Measurements from ENCODE around the gene LIME1. TPM values are rescaled to one million over a fixed set of nuclear protein-coding genes. Genes with fewer than 3 reads are reported as not detected.
"Not testable (repeated sequence)": the region's sequence is repeated elsewhere in the genome, so short reads cannot be mapped to it uniquely, and the experiment has no call there.

Gene LIME1
- total and polyA plus RNA-seq, 10 donors = 24.0 to 96.6 (median 49.5) TPM

DNA sequence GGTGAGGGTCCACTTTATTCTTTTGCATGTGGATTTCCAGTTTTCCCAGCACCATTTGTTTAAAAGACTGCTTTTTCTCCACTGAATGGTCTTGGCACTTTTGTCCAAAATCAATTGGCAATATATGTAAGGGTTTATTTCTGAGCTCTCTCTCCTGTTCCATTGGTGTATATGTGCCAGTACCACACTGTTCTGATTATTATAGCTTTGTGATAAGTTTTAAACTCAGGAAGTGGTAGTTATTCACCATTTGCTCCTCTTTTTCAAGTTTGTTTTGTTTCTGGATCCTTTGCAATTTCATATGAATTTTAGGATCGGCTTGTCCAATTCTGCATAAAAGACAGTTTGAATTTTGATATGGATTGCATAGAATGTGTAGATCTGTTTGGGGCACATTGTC lies 24.3 kb upstream of the LIME1 start:
- H3K27me3 ChIP-seq (replicated peaks in 1 of 7) = no peaks in the 10 kb centered on the region
- peaks cover 16 to 66% (median 43%) of the 10 kb centered on the region in 6 donors for H3K4me1 ChIP-seq
- TF ChIP-seq POLR2A (IDR thresholded peaks at IDR 0.05) (no peak), POLR2AphosphoS5 (IDR thresholded peaks at IDR 0.05) (no peak)
- TF ChIP-seq, protein P1, sequence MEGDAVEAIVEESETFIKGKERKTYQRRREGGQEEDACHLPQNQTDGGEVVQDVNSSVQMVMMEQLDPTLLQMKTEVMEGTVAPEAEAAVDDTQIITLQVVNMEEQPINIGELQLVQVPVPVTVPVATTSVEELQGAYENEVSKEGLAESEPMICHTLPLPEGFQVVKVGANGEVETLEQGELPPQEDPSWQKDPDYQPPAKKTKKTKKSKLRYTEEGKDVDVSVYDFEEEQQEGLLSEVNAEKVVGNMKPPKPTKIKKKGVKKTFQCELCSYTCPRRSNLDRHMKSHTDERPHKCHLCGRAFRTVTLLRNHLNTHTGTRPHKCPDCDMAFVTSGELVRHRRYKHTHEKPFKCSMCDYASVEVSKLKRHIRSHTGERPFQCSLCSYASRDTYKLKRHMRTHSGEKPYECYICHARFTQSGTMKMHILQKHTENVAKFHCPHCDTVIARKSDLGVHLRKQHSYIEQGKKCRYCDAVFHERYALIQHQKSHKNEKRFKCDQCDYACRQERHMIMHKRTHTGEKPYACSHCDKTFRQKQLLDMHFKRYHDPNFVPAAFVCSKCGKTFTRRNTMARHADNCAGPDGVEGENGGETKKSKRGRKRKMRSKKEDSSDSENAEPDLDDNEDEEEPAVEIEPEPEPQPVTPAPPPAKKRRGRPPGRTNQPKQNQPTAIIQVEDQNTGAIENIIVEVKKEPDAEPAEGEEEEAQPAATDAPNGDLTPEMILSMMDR (IDR thresholded peaks at IDR 0.05 in 8 of 11, conservative IDR thresholded peaks at IDR 0.05 in 3 of 11) = no peak
- no peak overlapping the region for H3K4me3 ChIP-seq
- WGBS, 5 donors = 93 to 100% (median 100%) methylated on average over 1 of the region's 1 CpG
- H3K27ac ChIP-seq = no peak overlapping the region
- H3K36me3 ChIP-seq = peaks cover 0 to 85% (median 58%) of the 10 kb centered on the region in 6 donors
- DNase-seq = no peak
- H3K9me3 ChIP-seq = peaks cover 3 to 27% (median 19%) of the 10 kb centered on the region in 8 donors
- intact Hi-C loops (cut with DNase I; ENCODE audit: low total_unique reads) = no loop called here

DNA sequence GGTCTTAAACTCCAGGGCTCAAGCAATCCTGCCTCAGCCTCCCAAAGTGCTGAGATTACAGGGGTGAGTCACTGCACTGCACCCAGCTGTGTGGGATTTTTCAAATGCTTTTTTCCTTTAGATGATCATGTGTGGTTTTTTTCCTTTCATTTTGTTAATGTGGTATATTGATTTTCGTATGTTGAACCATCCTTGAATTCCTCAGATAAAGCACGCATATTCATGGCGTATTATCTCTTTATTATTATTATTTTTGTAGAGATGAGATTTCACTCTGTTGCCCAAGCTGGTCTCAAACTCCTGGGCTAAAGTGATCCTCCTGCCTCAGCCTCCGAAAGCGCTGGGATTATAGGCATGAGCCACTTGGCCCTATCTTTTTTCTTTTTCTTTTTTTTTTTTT lies 21.6 kb upstream of the LIME1 start:
- peaks cover 3 to 40% (median 31%) of the 10 kb centered on the region in 8 donors for H3K9me3 ChIP-seq
- no peak overlapping the region for H3K4me3 ChIP-seq
- 95 to 98% (median 97%) methylated on average over 5 of the region's 5 CpGs for WGBS, 5 donors
- no peak for DNase-seq
- H3K27me3 ChIP-seq (replicated peaks in 1 of 7) = no peaks in the 10 kb centered on the region
- TF ChIP-seq, protein P1 (IDR thresholded peaks at IDR 0.05 in 8 of 11, conservative IDR thresholded peaks at IDR 0.05 in 3 of 11) = no peak
- no peak for TF ChIP-seq POLR2AphosphoS5 (IDR thresholded peaks at IDR 0.05)
- TF ChIP-seq POLR2A (IDR thresholded peaks at IDR 0.05) = no peak
- intact Hi-C loops (cut with DNase I; ENCODE audit: low total_unique reads) = no loop called here
- peaks cover 2 to 99% (median 72%) of the 10 kb centered on the region in 6 donors for H3K36me3 ChIP-seq
- H3K4me1 ChIP-seq = peaks cover 2 to 44% (median 25%) of the 10 kb centered on the region in 6 donors
- H3K27ac ChIP-seq = no peak overlapping the region

DNA sequence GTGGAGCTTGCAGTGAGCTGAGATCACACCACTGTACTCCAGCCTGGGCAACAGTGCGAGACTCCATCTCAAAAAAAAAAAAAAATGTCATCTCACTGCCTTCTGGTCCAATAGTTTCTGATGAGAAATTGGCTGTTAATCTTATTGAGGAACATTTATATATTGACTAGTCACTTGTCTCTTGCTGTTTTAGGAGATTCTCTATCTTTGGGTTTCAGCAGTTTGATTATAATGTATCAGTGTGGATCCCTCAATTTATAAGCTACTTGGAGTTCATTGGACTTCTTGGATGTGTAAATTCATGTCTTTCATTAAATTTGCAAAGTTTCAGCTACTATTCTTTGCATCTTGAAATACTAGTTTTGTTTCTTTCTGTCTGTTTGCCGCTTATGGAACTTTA lies 17.5 kb upstream of the LIME1 start:
- peaks cover 2 to 95% (median 51%) of the 10 kb centered on the region in 6 donors for H3K36me3 ChIP-seq
- TF ChIP-seq, protein P1 (IDR thresholded peaks at IDR 0.05 in 8 of 11, conservative IDR thresholded peaks at IDR 0.05 in 3 of 11) = no peak
- TF ChIP-seq POLR2A (IDR thresholded peaks at IDR 0.05) = no peak
- no peak for TF ChIP-seq POLR2AphosphoS5 (IDR thresholded peaks at IDR 0.05)
- H3K9me3 ChIP-seq = peaks cover 3 to 38% (median 31%) of the 10 kb centered on the region in 8 donors
- WGBS, 5 donors = 94 to 100% (median 98%) methylated on average over 2 of the region's 2 CpGs
- no peak for DNase-seq
- H3K4me3 ChIP-seq = no peak overlapping the region
- no peak overlapping the region for H3K27ac ChIP-seq
- no peaks in the 10 kb centered on the region for H3K27me3 ChIP-seq (replicated peaks in 1 of 7)
- intact Hi-C loops (cut with DNase I; ENCODE audit: low total_unique reads) = no loop called here
- H3K4me1 ChIP-seq = peaks cover 0 to 8% (median 0%) of the 10 kb centered on the region in 6 donors

DNA sequence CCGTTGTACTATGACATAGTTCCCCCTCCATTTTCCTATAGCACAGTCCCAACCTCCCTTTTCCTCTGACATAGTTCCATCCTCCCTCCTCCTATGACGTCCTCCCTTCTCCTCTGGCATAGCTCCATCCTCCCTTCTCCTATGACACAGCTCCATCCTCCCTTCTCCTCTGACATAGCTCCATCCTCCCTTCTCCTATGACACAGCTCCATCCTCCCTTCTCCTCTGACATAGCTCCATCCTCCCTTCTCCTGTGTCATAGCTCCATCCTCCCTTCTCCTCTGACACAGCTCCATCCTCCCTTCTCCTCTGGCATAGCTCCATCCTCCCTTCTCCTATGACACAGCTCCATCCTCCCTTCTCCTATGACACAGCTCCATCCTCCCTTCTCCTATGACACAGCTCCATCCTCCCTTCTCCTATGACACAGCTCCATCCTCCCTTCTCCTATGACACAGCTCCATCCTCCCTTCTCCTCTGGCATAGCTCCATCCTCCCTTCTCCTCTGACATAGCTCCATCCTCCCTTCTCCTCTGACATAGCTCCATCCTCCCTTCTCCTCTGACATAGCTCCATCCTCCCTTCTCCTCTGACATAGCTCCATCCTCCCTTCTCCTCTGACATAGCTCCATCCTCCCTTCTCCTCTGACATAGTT lies 13.4 kb upstream of the LIME1 start:
- Histone ChIP-seq H3K36me3 (peaks cover 2 to 87% (median 42%) of the 10 kb centered on the region in 6 donors), H3K9me3 (peaks cover 0 to 38% (median 34%) of the 10 kb centered on the region in 8 donors), H3K4me1 (peaks cover 0 to 21% (median 9%) of the 10 kb centered on the region in 6 donors)
- H3K27ac ChIP-seq; intact Hi-C loops (cut with DNase I; ENCODE audit: low total_unique reads); H3K27me3 ChIP-seq (replicated peaks in 1 of 7); H3K4me3 ChIP-seq; DNase-seq: not testable (repeated sequence)
- 73 to 85% (median 82%) methylated on average over 2 of the region's 2 CpGs for WGBS, 5 donors

DNA sequence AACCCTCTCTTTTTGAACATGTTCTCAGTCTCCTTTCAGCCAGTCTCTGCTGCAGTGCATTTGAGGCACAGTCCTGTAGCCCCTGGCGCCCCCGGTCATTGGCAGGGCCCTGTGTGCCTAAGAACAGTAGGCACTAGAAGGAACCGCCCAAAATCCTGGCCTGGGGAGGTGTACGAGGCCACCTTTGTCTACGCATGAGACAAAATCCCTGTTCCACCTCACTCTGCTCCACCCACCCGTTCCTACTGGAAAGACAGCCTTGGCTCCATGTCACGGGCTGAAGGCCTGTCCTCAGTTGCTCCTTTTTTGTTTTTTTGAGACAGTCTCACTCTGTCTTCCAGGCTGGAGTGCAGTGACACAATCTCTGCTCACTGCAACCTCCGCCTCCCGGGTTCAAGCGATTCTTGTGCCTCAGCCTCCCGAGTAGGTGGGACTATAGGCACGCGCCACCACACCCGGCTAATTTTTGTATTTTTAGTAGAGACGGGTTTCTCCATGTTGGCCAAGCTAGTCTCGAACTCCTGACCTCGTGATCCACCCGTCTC lies 6.2 kb upstream of the LIME1 start:
- DNase-seq; H3K27me3 ChIP-seq (replicated peaks in 1 of 7); intact Hi-C loops (cut with DNase I; ENCODE audit: low total_unique reads): not testable (repeated sequence)
- H3K27ac ChIP-seq = peak overlapping the region; percentile 58 to 83 (median 67)
- H3K4me1 ChIP-seq = peaks cover 12 to 63% (median 46%) of the 10 kb centered on the region in 6 donors
- WGBS, 5 donors = 69 to 72% (median 71%) methylated on average over 18 of the region's 18 CpGs
- peak overlapping the region in 1 of 8 donors; percentile 19 for H3K4me3 ChIP-seq
- peaks cover 0 to 65% (median 32%) of the 10 kb centered on the region in 6 donors for H3K36me3 ChIP-seq
- peaks cover 0 to 12% (median 11%) of the 10 kb centered on the region in 8 donors for H3K9me3 ChIP-seq
